ENCODE results near the gene SNX32. TPM values are rescaled to one million over a fixed set of nuclear protein-coding genes. Genes with fewer than 3 reads are reported as not detected.
A peak's percentile ranks its signal among the peaks of the same experiment; 100 is the strongest.

The SNX32 gene
- total and polyA plus RNA-seq, 9 of the 15 experiments (the other 6 are each of a cell fraction or from before 2014, with no cell fraction given), result 0.03 TPM; not detected in 7

DNA sequence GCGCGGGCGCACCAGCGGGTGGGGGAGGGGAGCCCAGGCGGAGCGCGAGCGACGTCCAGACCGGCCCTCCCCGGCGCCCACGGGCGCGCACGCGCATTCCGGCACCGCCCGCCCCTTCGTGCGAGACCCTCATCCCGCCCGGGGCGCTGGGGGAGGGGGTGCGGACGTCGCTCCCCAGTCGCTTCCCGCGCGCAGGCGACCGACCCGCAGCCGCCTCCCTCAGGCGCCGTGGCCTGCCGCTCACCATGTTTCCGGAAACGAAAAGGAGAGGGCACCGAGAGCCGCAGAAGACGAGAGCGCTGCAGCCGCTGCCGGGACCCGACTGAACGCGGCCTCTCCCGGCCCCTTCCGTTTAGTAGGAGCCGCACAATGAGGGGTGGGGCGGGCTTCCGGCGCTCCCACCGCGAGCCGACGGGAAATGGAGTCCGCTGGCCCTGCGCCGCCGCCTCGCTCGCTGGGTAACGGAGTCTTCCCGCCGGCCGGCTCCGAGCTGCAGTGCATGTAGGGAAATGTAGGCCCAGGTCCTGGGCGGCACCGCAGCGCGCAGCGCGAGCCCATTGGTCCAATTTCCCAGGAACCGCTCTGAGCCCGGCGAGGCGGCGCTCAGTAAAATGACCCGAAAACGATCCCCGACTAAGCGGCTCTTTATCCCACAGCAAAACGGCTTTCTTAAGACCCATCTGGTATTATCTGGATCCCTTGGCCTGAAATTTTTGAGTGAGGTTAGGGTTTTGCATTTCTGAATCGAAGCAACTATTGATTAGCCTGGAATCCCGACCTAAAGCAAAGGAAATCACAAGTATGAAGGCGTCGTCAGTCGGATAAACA, 24.3 kb downstream of the SNX32 start, which contains the start of gene CFL1 (continued):
- TF ChIP-seq, protein P1, sequence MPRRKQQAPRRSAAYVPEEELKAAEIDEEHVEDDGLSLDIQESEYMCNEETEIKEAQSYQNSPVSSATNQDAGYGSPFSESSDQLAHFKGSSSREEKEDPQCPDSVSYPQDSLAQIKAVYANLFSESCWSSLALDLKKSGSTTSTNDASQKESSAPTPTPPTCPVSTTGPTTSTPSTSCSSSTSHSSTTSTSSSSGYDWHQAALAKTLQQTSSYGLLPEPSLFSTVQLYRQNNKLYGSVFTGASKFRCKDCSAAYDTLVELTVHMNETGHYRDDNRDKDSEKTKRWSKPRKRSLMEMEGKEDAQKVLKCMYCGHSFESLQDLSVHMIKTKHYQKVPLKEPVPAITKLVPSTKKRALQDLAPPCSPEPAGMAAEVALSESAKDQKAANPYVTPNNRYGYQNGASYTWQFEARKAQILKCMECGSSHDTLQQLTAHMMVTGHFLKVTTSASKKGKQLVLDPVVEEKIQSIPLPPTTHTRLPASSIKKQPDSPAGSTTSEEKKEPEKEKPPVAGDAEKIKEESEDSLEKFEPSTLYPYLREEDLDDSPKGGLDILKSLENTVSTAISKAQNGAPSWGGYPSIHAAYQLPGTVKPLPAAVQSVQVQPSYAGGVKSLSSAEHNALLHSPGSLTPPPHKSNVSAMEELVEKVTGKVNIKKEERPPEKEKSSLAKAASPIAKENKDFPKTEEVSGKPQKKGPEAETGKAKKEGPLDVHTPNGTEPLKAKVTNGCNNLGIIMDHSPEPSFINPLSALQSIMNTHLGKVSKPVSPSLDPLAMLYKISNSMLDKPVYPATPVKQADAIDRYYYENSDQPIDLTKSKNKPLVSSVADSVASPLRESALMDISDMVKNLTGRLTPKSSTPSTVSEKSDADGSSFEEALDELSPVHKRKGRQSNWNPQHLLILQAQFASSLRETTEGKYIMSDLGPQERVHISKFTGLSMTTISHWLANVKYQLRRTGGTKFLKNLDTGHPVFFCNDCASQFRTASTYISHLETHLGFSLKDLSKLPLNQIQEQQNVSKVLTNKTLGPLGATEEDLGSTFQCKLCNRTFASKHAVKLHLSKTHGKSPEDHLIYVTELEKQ (CRISPR knock-in tag; IDR thresholded peaks at IDR 0.05), result no peak
- TF ChIP-seq CXXC5 (CRISPR knock-in tag; IDR thresholded peaks at IDR 0.05) (peak; percentile 73), CBX1 (IDR thresholded peaks at IDR 0.05; ENCODE audit: low read depth) (peak; percentile 90), PML (IDR thresholded peaks at IDR 0.05; ENCODE audit: low read length) (peak; percentile 87), ZKSCAN1 (IDR thresholded peaks at IDR 0.05; ENCODE audit: low read depth, low read length) (no peak), ETV1 (tag; conservative IDR thresholded peaks at IDR 0.05; ENCODE audit: low read depth) (peak; percentile 74), ZFX (CRISPR knock-in tag; IDR thresholded peaks at IDR 0.05) (peak; percentile 48; the same call in 1 of the 2 replicates), POLR2H (tag; IDR thresholded peaks at IDR 0.05; ENCODE audit: low read depth) (peak; percentile 97), NCOA4 (IDR thresholded peaks at IDR 0.05; ENCODE audit: partially characterized antibody) (no peak), DMBX1 (CRISPR knock-in tag; IDR thresholded peaks at IDR 0.05; ENCODE audit: borderline replicate concordance) (0 out of 2 replicates have a peak, but pooled peaks have one; percentile 49), ZNF592 (IDR thresholded peaks at IDR 0.05) (peak; percentile 44; the same call in 1 of the 2 replicates), GABPB1 (CRISPR knock-in tag; IDR thresholded peaks at IDR 0.05) (peak; percentile 98), SUPT5H (IDR thresholded peaks at IDR 0.05) (peak; percentile 98), STAT5A (IDR thresholded peaks at IDR 0.05; ENCODE audit: borderline replicate concordance, low read length) (no peak)
- TF ChIP-seq, protein P2, sequence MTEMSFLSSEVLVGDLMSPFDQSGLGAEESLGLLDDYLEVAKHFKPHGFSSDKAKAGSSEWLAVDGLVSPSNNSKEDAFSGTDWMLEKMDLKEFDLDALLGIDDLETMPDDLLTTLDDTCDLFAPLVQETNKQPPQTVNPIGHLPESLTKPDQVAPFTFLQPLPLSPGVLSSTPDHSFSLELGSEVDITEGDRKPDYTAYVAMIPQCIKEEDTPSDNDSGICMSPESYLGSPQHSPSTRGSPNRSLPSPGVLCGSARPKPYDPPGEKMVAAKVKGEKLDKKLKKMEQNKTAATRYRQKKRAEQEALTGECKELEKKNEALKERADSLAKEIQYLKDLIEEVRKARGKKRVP (CRISPR knock-in tag; IDR thresholded peaks at IDR 0.05), result peak; percentile 9; the same call in 1 of the 2 replicates
- TF ChIP-seq, protein P3, sequence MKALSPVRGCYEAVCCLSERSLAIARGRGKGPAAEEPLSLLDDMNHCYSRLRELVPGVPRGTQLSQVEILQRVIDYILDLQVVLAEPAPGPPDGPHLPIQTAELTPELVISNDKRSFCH (CRISPR knock-in tag; IDR thresholded peaks at IDR 0.05), result no peak
- TF ChIP-seq, protein P3 (tag; IDR thresholded peaks at IDR 0.05), result peak; percentile 55; the same call in 1 of the 2 replicates
